Hematopoietic multipotent progenitor cell treated with erythropoietin and hydrocortisone succinate and interleukin-3 and kit ligand, for 8 days (in vitro differentiated cells): ENCODE measurements around the gene BRINP2.

Experiments
- DNase-seq: peaks from one replicate; pipeline ENCODE4 v3.0.0-alpha.2; 2015

The BRINP2 gene

GRCh38 chr1:177227978-177228692 lies 57.4 kb downstream of the BRINP2 start:
- DNase-seq, result no peak

GRCh38 chr1:177228693-177229065 lies 57.9 kb downstream of the BRINP2 start:
- DNase-seq, result no peak

GRCh38 chr1:177229781-177230180 lies 59.0 kb downstream of the BRINP2 start:
- DNase-seq, result no peak

GRCh38 chr1:177230228-177231016 lies 59.7 kb downstream of the BRINP2 start:
- no peak for DNase-seq

- DNase-seq, result no peak
Observed at GRCh38 chr1:177235350-177235749, 64.6 kb downstream of the BRINP2 start.

- DNase-seq, result no peak
Observed at GRCh38 chr1:177236962-177237361, 66.2 kb downstream of the BRINP2 start.

- no peak for DNase-seq
Observed at GRCh38 chr1:177238967-177239366, 68.2 kb downstream of the BRINP2 start.

GRCh38 chr1:177239792-177240191 lies 69.0 kb downstream of the BRINP2 start:
- DNase-seq, result no peak

- no peak for DNase-seq
Observed at GRCh38 chr1:177243773-177244172, 73.0 kb downstream of the BRINP2 start.

GRCh38 chr1:177246710-177247580 lies 76.2 kb downstream of the BRINP2 start:
- DNase-seq, result no peak

- no peak for DNase-seq
Observed at GRCh38 chr1:177247623-177248176, 76.9 kb downstream of the BRINP2 start.

- DNase-seq, result no peak
Observed at GRCh38 chr1:177248258-177248657, 77.5 kb downstream of the BRINP2 start.

GRCh38 chr1:177249231-177249630 lies 78.5 kb downstream of the BRINP2 start:
- no peak for DNase-seq

GRCh38 chr1:177252877-177253276 lies 82.1 kb downstream of the BRINP2 start:
- DNase-seq, result no peak

- no peak for DNase-seq
Observed at GRCh38 chr1:177255411-177255810, 84.7 kb downstream of the BRINP2 start.

GRCh38 chr1:177256153-177257075 lies 85.7 kb downstream of the BRINP2 start:
- peak; percentile 3 for DNase-seq

- DNase-seq, result no peak
Observed at GRCh38 chr1:177257128-177257527, 86.4 kb downstream of the BRINP2 start.

- no peak for DNase-seq
Observed at GRCh38 chr1:177257576-177257975, 86.8 kb downstream of the BRINP2 start.

GRCh38 chr1:177270863-177271262 lies 100.1 kb downstream of the BRINP2 start:
- DNase-seq, result no peak

GRCh38 chr1:177273141-177273540 lies 102.4 kb downstream of the BRINP2 start:
- DNase-seq, result no peak

GRCh38 chr1:177274687-177275211 lies 104.0 kb downstream of the BRINP2 start:
- DNase-seq, result no peak

GRCh38 chr1:177275736-177276135 lies 105.0 kb downstream of the BRINP2 start:
- DNase-seq, result no peak
